Hepatocyte (in vitro differentiated cells): ENCODE results near the gene MORC3.

Source experiments
- EZH2 ChIP-seq: fragments of 200-600 bp; sonication (generic); IDR thresholded peaks from 2 replicates; pipeline ENCODE4 v1.6.1; 2016; ENCODE audit warnings: antibody characterized with exemption, mild to moderate bottlenecking, borderline replicate concordance
- EZH2phosphoT487 ChIP-seq: fragments of 200-600 bp; sonication (generic); IDR thresholded peaks from one replicate; pipeline ENCODE4 v1.6.1; 2018; ENCODE audit warnings: antibody characterized with exemption, mild to moderate bottlenecking, low read depth, moderate library complexity; ENCODE audit not compliant: unreplicated experiment, severe bottlenecking
- TF ChIP-seq, protein P1 (sequence below): fragments of 200-600 bp; sonication (generic); IDR thresholded peaks from 2 replicates; pipeline ENCODE4 v1.5.1; 2016; ENCODE audit warnings: antibody characterized with exemption, mild to moderate bottlenecking; ENCODE audit not compliant: poor library complexity

DNA sequence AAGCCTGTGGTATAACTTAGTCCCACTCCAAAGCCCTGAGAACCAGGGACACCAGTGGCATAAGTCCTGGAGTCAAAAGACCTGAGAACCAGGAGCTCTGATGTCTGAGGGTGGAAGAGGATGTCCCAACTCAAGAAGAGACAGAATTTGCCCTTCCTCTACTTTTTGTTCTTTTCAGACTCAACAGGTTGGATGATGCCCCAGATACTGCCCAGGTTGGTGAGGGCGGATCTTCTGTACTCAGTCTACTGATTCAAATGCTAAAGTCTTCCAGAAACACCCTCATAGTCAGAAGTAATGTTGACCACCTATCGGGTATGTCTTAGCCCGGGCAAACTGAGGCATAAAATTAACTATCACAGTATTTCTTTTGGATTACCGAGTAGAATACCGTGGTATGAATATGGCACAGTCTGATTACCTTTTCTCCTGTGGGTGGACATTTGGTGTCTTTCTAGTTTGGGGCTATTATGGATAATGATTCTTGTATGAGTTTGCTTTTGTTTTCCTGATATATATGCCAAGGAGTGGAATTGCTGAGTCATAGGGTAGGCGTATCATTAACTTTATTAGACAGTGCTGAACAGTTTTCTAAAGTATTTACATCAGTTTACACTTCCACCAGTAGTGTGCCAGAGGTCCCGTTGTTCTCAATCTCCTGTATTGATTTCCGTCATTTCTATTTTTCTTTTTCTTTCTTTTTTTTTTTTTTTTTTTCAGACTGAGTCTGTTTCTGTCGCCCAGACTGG, 62.0 kb downstream of the MORC3 start:
- TF ChIP-seq, protein P1, sequence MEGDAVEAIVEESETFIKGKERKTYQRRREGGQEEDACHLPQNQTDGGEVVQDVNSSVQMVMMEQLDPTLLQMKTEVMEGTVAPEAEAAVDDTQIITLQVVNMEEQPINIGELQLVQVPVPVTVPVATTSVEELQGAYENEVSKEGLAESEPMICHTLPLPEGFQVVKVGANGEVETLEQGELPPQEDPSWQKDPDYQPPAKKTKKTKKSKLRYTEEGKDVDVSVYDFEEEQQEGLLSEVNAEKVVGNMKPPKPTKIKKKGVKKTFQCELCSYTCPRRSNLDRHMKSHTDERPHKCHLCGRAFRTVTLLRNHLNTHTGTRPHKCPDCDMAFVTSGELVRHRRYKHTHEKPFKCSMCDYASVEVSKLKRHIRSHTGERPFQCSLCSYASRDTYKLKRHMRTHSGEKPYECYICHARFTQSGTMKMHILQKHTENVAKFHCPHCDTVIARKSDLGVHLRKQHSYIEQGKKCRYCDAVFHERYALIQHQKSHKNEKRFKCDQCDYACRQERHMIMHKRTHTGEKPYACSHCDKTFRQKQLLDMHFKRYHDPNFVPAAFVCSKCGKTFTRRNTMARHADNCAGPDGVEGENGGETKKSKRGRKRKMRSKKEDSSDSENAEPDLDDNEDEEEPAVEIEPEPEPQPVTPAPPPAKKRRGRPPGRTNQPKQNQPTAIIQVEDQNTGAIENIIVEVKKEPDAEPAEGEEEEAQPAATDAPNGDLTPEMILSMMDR = no peak
- TF ChIP-seq EZH2phosphoT487 (no peak), EZH2 (no peak)
